ENCODE data around the gene PLEKHF1.
"Not testable (repeated sequence)": the region's sequence is repeated elsewhere in the genome, so short reads cannot be mapped to it uniquely, and the experiment has no call there.

Gene PLEKHF1

GRCh38 chr19:29700498-29700897, 35.2 kb downstream of the PLEKHF1 start:
- no peak for DNase-seq (ENCODE audit: low read depth in 2 of 2)

GRCh38 chr19:29702161-29702962, 37.1 kb downstream of the PLEKHF1 start:
- no peak for DNase-seq (ENCODE audit: low read depth in 2 of 2)

GRCh38 chr19:29702963-29703320, 37.7 kb downstream of the PLEKHF1 start:
- no peak for DNase-seq (ENCODE audit: low read depth in 2 of 2)

GRCh38 chr19:29704562-29705558, 39.6 kb downstream of the PLEKHF1 start:
- DNase-seq (ENCODE audit: low read depth in 2 of 2) = no peak

GRCh38 chr19:29705706-29706105, 40.4 kb downstream of the PLEKHF1 start:
- no peak for DNase-seq (ENCODE audit: low read depth in 2 of 2)

GRCh38 chr19:29706635-29707034, 41.4 kb downstream of the PLEKHF1 start:
- DNase-seq (ENCODE audit: low read depth in 2 of 2) = no peak

GRCh38 chr19:29708554-29709439, 43.5 kb downstream of the PLEKHF1 start:
- DNase-seq (ENCODE audit: low read depth in 2 of 2) = no peak

GRCh38 chr19:29709440-29709798, 44.2 kb downstream of the PLEKHF1 start:
- DNase-seq (ENCODE audit: low read depth in 2 of 2) = not testable (repeated sequence)

GRCh38 chr19:29711584-29712132, 46.4 kb downstream of the PLEKHF1 start:
- DNase-seq (ENCODE audit: low read depth in 2 of 2) = no peak

GRCh38 chr19:29712744-29713516, 47.7 kb downstream of the PLEKHF1 start:
- DNase-seq (ENCODE audit: low read depth in 2 of 2) = no peak

GRCh38 chr19:29714371-29714952, 49.2 kb downstream of the PLEKHF1 start:
- DNase-seq (ENCODE audit: low read depth in 2 of 2) = no peak

GRCh38 chr19:29714953-29715700, 49.9 kb downstream of the PLEKHF1 start, which contains the start of gene C19orf12:
Gene C19orf12 (minus strand): TSS chr19:29715261. CDS start chr19:29708413, 6,848 bp downstream.
- peak; percentile 51 to 58 for DNase-seq (ENCODE audit: low read depth in 2 of 2)

- no peak for DNase-seq (ENCODE audit: low read depth in 2 of 2)
These were observed 50.7 kb downstream of the PLEKHF1 start for GRCh38 chr19:29715701-29716581.

- no peak for DNase-seq (ENCODE audit: low read depth in 2 of 2)
These were observed 51.8 kb downstream of the PLEKHF1 start for GRCh38 chr19:29717051-29717450.

GRCh38 chr19:29724102-29724641, 58.9 kb downstream of the PLEKHF1 start:
- no peak for DNase-seq (ENCODE audit: low read depth in 2 of 2)

GRCh38 chr19:29724746-29725145, 59.5 kb downstream of the PLEKHF1 start:
- no peak for DNase-seq (ENCODE audit: low read depth in 2 of 2)
